ENCODE data around the gene GPR146. TPM values are rescaled to one million over a fixed set of nuclear protein-coding genes. Genes with fewer than 3 reads are reported as not detected.
"Not testable (repeated sequence)": the region's sequence is repeated elsewhere in the genome, so short reads cannot be mapped to it uniquely, and the experiment has no call there.

The GPR146 gene
- total RNA-seq, 1 donor from 2014 or later: 69.9 TPM

- peak; percentile 66 for DNase-seq
Measured at GRCh38 chr7:1059200-1060091, 15.1 kb downstream of the GPR146 start.

GRCh38 chr7:1060315-1061072, 16.1 kb downstream of the GPR146 start:
- DNase-seq: peak; percentile 84

GRCh38 chr7:1061180-1061579, 16.8 kb downstream of the GPR146 start:
- no peak for DNase-seq

- no peak for DNase-seq
Measured at GRCh38 chr7:1062296-1063294, 18.2 kb downstream of the GPR146 start.

GRCh38 chr7:1063361-1063760, 19.0 kb downstream of the GPR146 start:
- no peak for DNase-seq

GRCh38 chr7:1064581-1064980, 20.2 kb downstream of the GPR146 start:
- DNase-seq: no peak

GRCh38 chr7:1065263-1065584, 20.9 kb downstream of the GPR146 start:
- DNase-seq: no peak

- DNase-seq: peak; percentile 87
Measured at GRCh38 chr7:1065585-1066241, 21.4 kb downstream of the GPR146 start.

GRCh38 chr7:1066242-1066588, 21.9 kb downstream of the GPR146 start:
- no peak for DNase-seq

GRCh38 chr7:1068013-1068412, 23.7 kb downstream of the GPR146 start:
- DNase-seq: no peak

- no peak for DNase-seq
Measured at GRCh38 chr7:1068619-1069018, 24.3 kb downstream of the GPR146 start.

- DNase-seq: no peak
Measured at GRCh38 chr7:1070544-1071011, 26.2 kb downstream of the GPR146 start.

GRCh38 chr7:1071731-1072254, 27.4 kb downstream of the GPR146 start:
- DNase-seq: no peak

GRCh38 chr7:1073142-1073977, 29.0 kb downstream of the GPR146 start:
- no peak for DNase-seq

GRCh38 chr7:1074018-1074417, 29.7 kb downstream of the GPR146 start:
- not testable (repeated sequence) for DNase-seq

GRCh38 chr7:1074593-1075431, 30.5 kb downstream of the GPR146 start:
- DNase-seq: no peak

- no peak for DNase-seq
Measured at GRCh38 chr7:1076184-1077072, 32.1 kb downstream of the GPR146 start.

- DNase-seq: no peak
Measured at GRCh38 chr7:1078519-1078918, 34.2 kb downstream of the GPR146 start.

GRCh38 chr7:1078985-1079384, 34.6 kb downstream of the GPR146 start:
- DNase-seq: no peak
